ENCODE data around the gene SUZ12. TPM values are rescaled to one million over a fixed set of nuclear protein-coding genes. Genes with fewer than 3 reads are reported as not detected.
"Not testable (repeated sequence)": the region's sequence is repeated elsewhere in the genome, so short reads cannot be mapped to it uniquely, and the experiment has no call there.

Gene SUZ12
- total RNA-seq, 1 experiment from 2014 or later, result 38.5 TPM

GRCh38 chr17:32021615-32021955 lies 84.8 kb downstream of the SUZ12 start:
- H3K4ac ChIP-seq (ENCODE audit: low read depth, low read length), result no peak overlapping the region
- no peak overlapping the region for H4K8ac ChIP-seq (replicated peaks; ENCODE audit: insufficient read length, low read depth, low read length)
- WGBS (ENCODE audit: extremely low coverage, insufficient read length, low lambda C conversion rate), result no CpG with 5 or more reads among the region's 7 CpGs
- H3K23me2 ChIP-seq (ENCODE audit: insufficient read length, low read depth, low read length, poor library complexity, severe bottlenecking), result no peaks in the 10 kb centered on the region
- no peak overlapping the region for H3K4me2 ChIP-seq (ENCODE audit: insufficient read depth, insufficient read length, low read length)
- no peaks in the 10 kb centered on the region for H3K27me3 ChIP-seq (ENCODE audit: insufficient read depth, low read length)
- H3K9ac ChIP-seq (ENCODE audit: extremely low read depth, insufficient read length, low read length), result no peak overlapping the region
- no peaks in the 10 kb centered on the region for H3K9me3 Mint-ChIP-seq
- no peak overlapping the region for H2BK20ac ChIP-seq (ENCODE audit: low read depth, low read length, poor library complexity, severe bottlenecking)
- no peak overlapping the region for H2BK5ac ChIP-seq (ENCODE audit: insufficient read length, low read length)
- H4K91ac ChIP-seq (ENCODE audit: insufficient read length, low read depth, low read length), result no peak overlapping the region
- no peak overlapping the region for H3K18ac ChIP-seq (ENCODE audit: insufficient read length, low read depth, low read length)
- H2BK120ac ChIP-seq (ENCODE audit: low read depth, low read length, poor library complexity, severe bottlenecking), result no peak overlapping the region
- no peak overlapping the region for H4K5ac ChIP-seq (ENCODE audit: insufficient read length, low read depth, low read length)
- no peak overlapping the region for H3K27ac Mint-ChIP-seq
- H3K56ac ChIP-seq (ENCODE audit: insufficient read length, low read depth, low read length), result no peak overlapping the region
- no peak for TF ChIP-seq CTCF (conservative IDR thresholded peaks at IDR 0.05)
- H3K4me3 Mint-ChIP-seq, result no peak overlapping the region
- H3K14ac ChIP-seq (ENCODE audit: insufficient read depth, low read length), result no peak overlapping the region
- no peaks in the 10 kb centered on the region for H3K4me1 ChIP-seq (ENCODE audit: insufficient read depth, low read length)
- no peaks in the 10 kb centered on the region for H3K9me3 ChIP-seq (ENCODE audit: control insufficient read depth, low read depth, low read length)
- no peak overlapping the region for H3T11ph ChIP-seq (ENCODE audit: low read length)
- no peak overlapping the region for H2AK5ac ChIP-seq (ENCODE audit: insufficient read length, low read length)
- no peak overlapping the region for H2AFZ ChIP-seq (ENCODE audit: low read length)
- no peaks in the 10 kb centered on the region for H3K79me2 ChIP-seq (ENCODE audit: insufficient read depth, low read length)
- no peak overlapping the region for H3K23ac ChIP-seq (ENCODE audit: insufficient read length, low read depth, low read length)
- no peaks in the 10 kb centered on the region for H3K27me3 Mint-ChIP-seq (ENCODE audit: low read depth)
- no peaks in the 10 kb centered on the region for H3K79me1 ChIP-seq (ENCODE audit: insufficient read depth, low read depth, low read length, poor library complexity, severe bottlenecking)
- H3K4me1 Mint-ChIP-seq, result no peaks in the 10 kb centered on the region
- no peak overlapping the region for H3K27ac ChIP-seq (ENCODE audit: insufficient read length, low read depth, low read length)
- DNase-seq, result no peak
- no peak overlapping the region for H2BK15ac ChIP-seq (ENCODE audit: low read depth, low read length)
- no peak overlapping the region for H2BK12ac ChIP-seq (ENCODE audit: insufficient read length, low read depth, low read length)
- H4K20me1 ChIP-seq (ENCODE audit: control insufficient read depth, insufficient read depth, insufficient read length), result no peaks in the 10 kb centered on the region
- H3K36me3 Mint-ChIP-seq (ENCODE audit: insufficient read depth in 1 of 3, low read depth in 3 of 3), result peaks cover 5 to 30% (median 28%) of the 10 kb centered on the region in 3 experiments; a peak in 5 of 7 replicates

- not testable (repeated sequence) for H3K4me2 ChIP-seq (ENCODE audit: insufficient read depth, insufficient read length, low read length); H3T11ph ChIP-seq (ENCODE audit: low read length); H2BK120ac ChIP-seq (ENCODE audit: low read depth, low read length, poor library complexity, severe bottlenecking); H2BK5ac ChIP-seq (ENCODE audit: insufficient read length, low read length); H2BK12ac ChIP-seq (ENCODE audit: insufficient read length, low read depth, low read length); H3K79me2 ChIP-seq (ENCODE audit: insufficient read depth, low read length); H4K20me1 ChIP-seq (ENCODE audit: control insufficient read depth, insufficient read depth, insufficient read length); H3K4ac ChIP-seq (ENCODE audit: low read depth, low read length); H3K27me3 ChIP-seq (ENCODE audit: insufficient read depth, low read length); H3K14ac ChIP-seq (ENCODE audit: insufficient read depth, low read length); H2BK15ac ChIP-seq (ENCODE audit: low read depth, low read length); H3K4me1 ChIP-seq (ENCODE audit: insufficient read depth, low read length); H3K9ac ChIP-seq (ENCODE audit: extremely low read depth, insufficient read length, low read length); H4K8ac ChIP-seq (replicated peaks; ENCODE audit: insufficient read length, low read depth, low read length); H3K23ac ChIP-seq (ENCODE audit: insufficient read length, low read depth, low read length); H2BK20ac ChIP-seq (ENCODE audit: low read depth, low read length, poor library complexity, severe bottlenecking); H2AK5ac ChIP-seq (ENCODE audit: insufficient read length, low read length); H3K18ac ChIP-seq (ENCODE audit: insufficient read length, low read depth, low read length); H3K27ac Mint-ChIP-seq; H3K79me1 ChIP-seq (ENCODE audit: insufficient read depth, low read depth, low read length, poor library complexity, severe bottlenecking); H3K27me3 Mint-ChIP-seq (ENCODE audit: low read depth); H3K4me1 Mint-ChIP-seq; H3K23me2 ChIP-seq (ENCODE audit: insufficient read length, low read depth, low read length, poor library complexity, severe bottlenecking); DNase-seq; H4K91ac ChIP-seq (ENCODE audit: insufficient read length, low read depth, low read length); H3K56ac ChIP-seq (ENCODE audit: insufficient read length, low read depth, low read length); H3K9me3 ChIP-seq (ENCODE audit: control insufficient read depth, low read depth, low read length); H3K27ac ChIP-seq (ENCODE audit: insufficient read length, low read depth, low read length); H3K9me3 Mint-ChIP-seq; H3K4me3 Mint-ChIP-seq; H4K5ac ChIP-seq (ENCODE audit: insufficient read length, low read depth, low read length); H2AFZ ChIP-seq (ENCODE audit: low read length)
- peaks cover 8 to 36% (median 28%) of the 10 kb centered on the region in 3 experiments; a peak in 5 of 7 replicates for H3K36me3 Mint-ChIP-seq (ENCODE audit: insufficient read depth in 1 of 3, low read depth in 3 of 3)
- WGBS (ENCODE audit: extremely low coverage, insufficient read length, low lambda C conversion rate), result no CpG with 5 or more reads among the region's 5 CpGs
Measured at GRCh38 chr17:32022554-32022953, 85.7 kb downstream of the SUZ12 start.
